Fibroblast of pulmonary artery (primary cell): Measurements from ENCODE around the gene SYT5.

ENCODE experiments used
- DNase-seq: peaks from one replicate; pipeline ENCODE4 v3.0.0-alpha.2; 2010; ENCODE audit warnings: low read depth
- H3K4me3 ChIP-seq: replicated peaks from 2 replicates; pipeline ENCODE4 v1.5.1; 2011; ENCODE audit warnings: low read depth, mild to moderate bottlenecking, control low read depth, low read length, moderate library complexity
- TF ChIP-seq, protein P1 (sequence below): IDR thresholded peaks from 2 replicates; pipeline ENCODE4 v1.5.1; 2011; ENCODE audit warnings: mild to moderate bottlenecking, control low read depth, low read length, inconsistent platforms; ENCODE audit errors: missing control alignments

SYT5 gene

GRCh38 chr19:55179606-55180484, at the start of gene SYT5:
TSS of gene SYT5 (minus strand) at chr19:55180289. CDS start at chr19:55179041, 1,248 bp downstream.
- TF ChIP-seq, protein P1, sequence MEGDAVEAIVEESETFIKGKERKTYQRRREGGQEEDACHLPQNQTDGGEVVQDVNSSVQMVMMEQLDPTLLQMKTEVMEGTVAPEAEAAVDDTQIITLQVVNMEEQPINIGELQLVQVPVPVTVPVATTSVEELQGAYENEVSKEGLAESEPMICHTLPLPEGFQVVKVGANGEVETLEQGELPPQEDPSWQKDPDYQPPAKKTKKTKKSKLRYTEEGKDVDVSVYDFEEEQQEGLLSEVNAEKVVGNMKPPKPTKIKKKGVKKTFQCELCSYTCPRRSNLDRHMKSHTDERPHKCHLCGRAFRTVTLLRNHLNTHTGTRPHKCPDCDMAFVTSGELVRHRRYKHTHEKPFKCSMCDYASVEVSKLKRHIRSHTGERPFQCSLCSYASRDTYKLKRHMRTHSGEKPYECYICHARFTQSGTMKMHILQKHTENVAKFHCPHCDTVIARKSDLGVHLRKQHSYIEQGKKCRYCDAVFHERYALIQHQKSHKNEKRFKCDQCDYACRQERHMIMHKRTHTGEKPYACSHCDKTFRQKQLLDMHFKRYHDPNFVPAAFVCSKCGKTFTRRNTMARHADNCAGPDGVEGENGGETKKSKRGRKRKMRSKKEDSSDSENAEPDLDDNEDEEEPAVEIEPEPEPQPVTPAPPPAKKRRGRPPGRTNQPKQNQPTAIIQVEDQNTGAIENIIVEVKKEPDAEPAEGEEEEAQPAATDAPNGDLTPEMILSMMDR = no peak
- DNase-seq = no peak
- H3K4me3 ChIP-seq = peak within 1 kb of the TSS; percentile 44

DNA sequence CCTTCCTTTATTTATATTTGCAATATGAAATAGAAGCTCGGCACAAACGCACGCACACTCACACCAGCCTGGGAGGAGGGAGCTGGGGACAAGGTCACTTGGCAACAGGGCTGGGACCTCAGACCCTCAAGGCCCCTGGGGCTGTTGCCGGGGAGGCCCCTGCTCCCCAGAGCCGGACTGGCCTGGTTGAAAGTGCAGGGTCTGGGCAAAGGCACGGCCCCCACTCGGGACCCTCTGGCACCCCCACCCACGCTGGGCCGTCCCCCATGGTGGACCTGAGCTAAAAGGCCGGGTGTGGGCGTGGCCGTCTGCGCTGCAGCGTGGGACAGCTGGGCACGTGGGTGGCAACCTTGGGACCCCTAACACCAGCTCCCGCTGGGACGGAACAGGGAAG, 49.7 kb upstream of the SYT5 start:
- no peak overlapping the region for H3K4me3 ChIP-seq
- TF ChIP-seq, protein P1 = no peak

GRCh38 chr19:55229145-55229788, 49.2 kb upstream of the SYT5 start:
- TF ChIP-seq, protein P1 = no peak
- no peak overlapping the region for H3K4me3 ChIP-seq
- no peak for DNase-seq

More for the DNA sequence above, 49.7 kb upstream of the SYT5 start:
- no peak for DNase-seq

DNA sequence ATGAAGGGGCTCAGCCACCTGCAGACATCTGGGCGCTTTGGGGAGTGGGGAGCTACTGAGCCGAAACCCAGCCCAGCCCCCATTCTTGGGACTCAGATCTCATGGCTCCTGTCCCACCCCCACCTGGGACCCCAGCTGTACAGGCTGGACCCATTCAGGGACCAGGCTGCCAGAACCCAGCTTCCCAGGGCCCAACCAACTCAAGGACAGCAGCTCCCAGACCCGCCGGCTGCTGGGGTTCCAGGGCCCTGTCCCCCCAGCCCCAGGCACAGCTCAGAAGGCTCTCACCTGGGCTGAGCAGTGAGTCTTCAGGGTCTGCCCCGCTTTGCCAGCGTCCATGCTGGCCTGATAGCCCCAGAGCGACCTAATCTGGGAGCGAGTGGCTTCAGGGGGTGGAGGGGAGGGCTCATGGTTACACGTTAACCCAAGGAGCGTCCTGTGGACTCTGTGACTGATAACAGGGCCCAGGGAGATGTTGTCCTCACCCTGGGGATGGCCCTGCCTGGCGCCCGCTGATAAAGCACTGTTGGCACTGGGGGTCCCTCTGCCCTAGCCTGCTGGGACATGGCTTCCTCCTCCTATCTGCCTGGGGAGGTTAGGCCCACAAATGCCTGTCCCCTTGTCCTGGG, 48.4 kb upstream of the SYT5 start, which contains the start of gene TMEM86B:
TMEM86B (minus strand) TSS at position 361 of the 629 bp plus-strand sequence; CDS start at position 339, 22 bp downstream.
- no peak within 1 kb of the TSS for H3K4me3 ChIP-seq
- TF ChIP-seq, protein P1 = no peak
- no peak for DNase-seq

DNA sequence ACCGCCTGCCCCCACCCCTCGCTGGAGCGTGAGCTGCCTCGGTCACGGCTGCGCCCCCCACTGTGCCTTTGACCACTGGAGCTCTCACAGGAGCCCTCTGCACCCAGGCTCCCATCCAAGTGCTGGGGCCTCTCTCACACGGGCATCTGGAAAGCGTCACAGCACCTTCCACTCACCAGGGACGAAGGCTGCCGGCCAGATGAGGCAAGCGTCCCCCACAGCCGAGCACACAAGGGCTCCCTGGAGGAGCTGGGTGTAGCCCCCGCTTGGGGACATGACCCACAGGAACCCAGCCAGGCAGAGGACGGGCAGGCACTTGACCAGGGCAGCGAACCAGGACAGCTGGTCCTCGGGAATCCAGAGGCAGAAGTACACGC, 47.9 kb upstream of the SYT5 start:
- H3K4me3 ChIP-seq = no peak overlapping the region
- TF ChIP-seq, protein P1 = no peak
- DNase-seq = no peak

- DNase-seq = no peak
- TF ChIP-seq, protein P1 = no peak
- no peak overlapping the region for H3K4me3 ChIP-seq
These were observed 47.3 kb upstream of the SYT5 start for GRCh38 chr19:55227241-55228014.
